Measurements from ENCODE around the gene AFG1L. TPM values are rescaled to one million over a fixed set of nuclear protein-coding genes. Genes with fewer than 3 reads are reported as not detected.
"Not testable (repeated sequence)": the region's sequence is repeated elsewhere in the genome, so short reads cannot be mapped to it uniquely, and the experiment has no call there.

Gene AFG1L
- polyA plus RNA-seq (2013, experiment 1 of 2) = 4.3 TPM
- 5.1 TPM for polyA plus RNA-seq (2013, experiment 2 of 2)

DNA sequence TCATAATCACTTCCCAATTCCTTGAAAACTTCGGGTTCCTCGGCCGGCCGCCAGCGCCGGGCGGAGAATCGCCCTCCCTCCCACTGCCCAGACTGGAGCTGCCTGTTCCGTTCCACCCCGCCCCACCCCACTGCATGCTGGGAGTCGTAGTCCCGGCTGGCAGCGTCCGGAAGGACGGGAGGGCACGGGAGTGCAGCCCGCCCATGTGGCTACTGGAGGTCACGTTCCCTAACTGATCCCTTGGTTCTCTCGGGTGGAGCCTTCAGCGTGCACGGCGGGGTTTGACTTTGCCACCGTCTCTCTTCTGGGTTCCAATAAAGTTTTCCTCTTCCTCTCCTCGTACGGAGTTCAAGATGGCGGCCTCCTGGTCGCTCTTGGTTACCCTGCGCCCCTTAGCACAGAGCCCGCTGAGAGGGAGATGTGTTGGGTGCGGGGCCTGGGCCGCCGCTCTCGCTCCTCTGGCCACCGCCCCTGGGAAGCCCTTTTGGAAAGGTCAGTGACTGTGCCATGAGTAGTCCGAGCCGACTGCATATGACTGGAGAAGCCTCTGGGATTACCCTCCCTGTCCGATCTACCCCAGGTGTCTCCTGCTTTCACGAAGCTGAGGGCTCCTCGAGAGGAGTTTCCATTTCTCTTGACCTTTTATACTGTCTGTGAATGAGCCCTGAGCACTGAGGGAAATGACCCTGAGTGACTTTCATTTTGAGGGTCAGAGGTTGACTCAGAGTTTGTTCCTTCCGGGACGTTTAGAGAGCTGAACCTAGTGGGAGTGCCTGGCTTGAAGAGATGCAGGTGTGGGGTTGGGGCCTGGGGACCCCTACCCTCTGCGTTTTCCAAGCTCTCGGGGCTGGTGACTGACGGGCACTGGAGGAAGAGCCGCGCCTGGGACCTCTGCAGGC, at the start of gene AFG1L:
AFG1L (plus strand) TSS at position 328 of the 899 bp plus-strand sequence; CDS start at position 354, 26 bp downstream.
- H3K27me3 ChIP-seq (ENCODE audit: insufficient read depth, low read length) = no peaks in the 10 kb centered on the region
- WGBS = under 1% methylated on average over 46 of the region's 46 CpGs
- peak within 1 kb of the TSS; percentile 94 for H3K27ac ChIP-seq (ENCODE audit: low read depth, low read length)
- peak within 1 kb of the TSS; percentile 89 for H3K4me3 ChIP-seq (ENCODE audit: low read length)
- H3K9ac ChIP-seq (ENCODE audit: low read depth, low read length) = peak within 1 kb of the TSS; percentile 91
- H3K36me3 ChIP-seq (ENCODE audit: insufficient read depth, low read length) = no peaks in the 10 kb centered on the region
- peaks cover 6% of the 10 kb centered on the region; the same call in 1 of the 2 replicates for H3K4me1 ChIP-seq (ENCODE audit: insufficient read depth, low read length)
- H3K9me3 ChIP-seq (ENCODE audit: insufficient read depth, low read depth, low read length) = no peaks in the 10 kb centered on the region

DNA sequence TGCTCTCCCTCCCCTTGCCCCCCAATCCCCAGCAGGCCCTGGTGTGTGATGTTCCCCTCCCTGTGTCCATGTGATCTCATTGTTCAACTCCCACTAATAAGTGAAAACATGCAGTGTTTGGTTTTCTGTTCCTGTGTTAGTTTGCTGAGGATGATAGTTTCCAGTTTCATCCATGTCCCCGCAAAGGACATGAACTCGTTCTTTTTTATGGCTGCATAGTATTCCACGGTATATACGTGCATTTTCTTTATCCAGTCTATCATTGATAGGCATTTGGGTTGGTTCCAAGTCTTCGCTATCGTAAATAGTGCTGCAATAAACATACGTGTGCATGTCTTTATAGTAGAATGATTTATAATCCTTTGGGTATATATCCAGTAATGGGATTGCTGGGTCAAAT, 49.8 kb upstream of the AFG1L start:
- not testable (repeated sequence) for H3K9ac ChIP-seq (ENCODE audit: low read depth, low read length); H3K36me3 ChIP-seq (ENCODE audit: insufficient read depth, low read length); H3K27me3 ChIP-seq (ENCODE audit: insufficient read depth, low read length); H3K9me3 ChIP-seq (ENCODE audit: insufficient read depth, low read depth, low read length); H3K4me3 ChIP-seq (ENCODE audit: low read length); H3K4me1 ChIP-seq (ENCODE audit: insufficient read depth, low read length); H3K27ac ChIP-seq (ENCODE audit: low read depth, low read length)
- 95% methylated on average over 7 of the region's 7 CpGs for WGBS

DNA sequence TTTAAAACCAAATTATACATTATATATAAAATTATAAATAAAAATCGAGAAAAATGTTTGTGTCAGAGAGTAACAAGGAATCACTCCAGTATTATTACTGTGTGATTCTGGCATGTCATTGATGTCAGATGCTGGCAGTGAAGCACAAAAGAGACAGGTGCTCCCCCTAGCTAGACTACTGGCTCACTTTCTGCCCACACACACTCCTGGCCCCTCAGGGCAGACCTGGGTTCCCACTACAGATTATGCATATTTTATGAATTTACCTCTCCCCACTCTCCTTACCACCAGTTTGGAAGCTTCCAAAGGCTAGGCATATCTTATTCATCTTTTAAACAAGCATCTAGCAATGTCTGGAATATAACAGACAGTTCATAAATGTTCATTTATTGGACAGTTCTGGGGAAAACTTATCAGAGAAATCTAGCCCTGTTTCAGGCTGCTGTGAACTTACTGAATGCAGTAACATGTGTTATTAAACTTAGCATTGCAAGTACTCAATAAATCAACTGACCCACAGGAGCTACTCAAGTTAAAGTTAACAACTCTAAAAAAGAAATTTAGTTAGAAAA, 46.8 kb upstream of the AFG1L start:
- no CpG with 5 or more reads among the region's 1 CpG for WGBS
- Histone ChIP-seq H3K27ac (ENCODE audit: low read depth, low read length) (no peak overlapping the region), H3K9ac (ENCODE audit: low read depth, low read length) (no peak overlapping the region), H3K4me1 (ENCODE audit: insufficient read depth, low read length) (no peaks in the 10 kb centered on the region), H3K9me3 (ENCODE audit: insufficient read depth, low read depth, low read length) (no peaks in the 10 kb centered on the region), H3K27me3 (ENCODE audit: insufficient read depth, low read length) (no peaks in the 10 kb centered on the region), H3K4me3 (ENCODE audit: low read length) (no peak overlapping the region), H3K36me3 (ENCODE audit: insufficient read depth, low read length) (no peaks in the 10 kb centered on the region; the same call in 1 of the 2 replicates)

DNA sequence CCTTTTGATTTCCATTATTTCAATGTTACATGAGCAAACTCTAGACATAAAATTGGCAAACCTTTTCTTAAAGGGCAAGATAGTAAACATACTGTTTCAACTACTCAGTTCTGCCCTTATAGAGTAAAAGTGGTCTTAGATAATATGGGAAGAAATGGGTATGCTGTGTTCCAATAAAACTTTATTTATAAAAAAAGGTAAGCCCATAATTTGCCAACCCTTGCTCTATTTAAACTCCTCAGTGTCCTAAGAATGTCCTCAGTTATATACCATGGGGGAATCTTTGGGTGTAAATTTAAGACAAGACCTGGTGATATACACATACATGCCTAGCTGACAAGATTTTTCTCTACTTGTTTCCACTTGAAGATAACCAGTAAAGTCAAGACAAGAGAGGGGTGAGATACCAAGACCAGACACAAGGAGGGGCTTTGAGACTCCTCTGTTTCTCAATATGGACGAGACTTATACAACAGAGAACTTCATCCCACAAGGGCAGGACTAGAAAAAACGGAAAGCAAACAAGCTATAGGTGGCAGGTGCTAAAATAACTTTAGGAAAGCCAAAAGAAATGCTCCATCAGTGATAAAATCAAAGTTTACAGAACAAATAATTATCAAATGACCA, 44.5 kb upstream of the AFG1L start:
- Histone ChIP-seq H3K4me3 (ENCODE audit: low read length) (no peak overlapping the region), H3K27ac (ENCODE audit: low read depth, low read length) (no peak overlapping the region), H3K9me3 (ENCODE audit: insufficient read depth, low read depth, low read length) (no peaks in the 10 kb centered on the region), H3K4me1 (ENCODE audit: insufficient read depth, low read length) (no peaks in the 10 kb centered on the region), H3K27me3 (ENCODE audit: insufficient read depth, low read length) (no peaks in the 10 kb centered on the region), H3K9ac (ENCODE audit: low read depth, low read length) (no peak overlapping the region), H3K36me3 (ENCODE audit: insufficient read depth, low read length) (no peaks in the 10 kb centered on the region; the same call in 1 of the 2 replicates)
- WGBS = 90% methylated on average over 1 of the region's 2 CpGs

DNA sequence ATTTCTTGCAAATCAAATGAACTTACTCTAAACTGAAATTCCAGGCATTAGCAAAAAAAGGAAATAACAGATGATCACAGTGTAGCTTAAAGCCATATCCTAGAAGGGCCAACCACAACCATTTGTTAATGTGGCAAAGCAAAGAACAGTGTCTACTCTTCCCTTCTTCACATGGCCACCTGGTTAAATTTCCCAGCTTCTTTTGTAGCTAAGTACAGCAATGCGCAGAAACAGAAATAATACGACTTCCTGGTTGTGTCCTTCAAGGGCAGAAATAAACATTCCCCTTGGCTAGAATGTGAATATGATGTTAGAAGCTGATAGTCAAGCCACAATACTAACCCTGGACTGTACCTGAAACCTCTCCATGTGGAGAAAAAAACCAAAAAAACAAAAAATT, 43.6 kb upstream of the AFG1L start:
- Histone ChIP-seq H3K27ac (ENCODE audit: low read depth, low read length) (no peak overlapping the region), H3K27me3 (ENCODE audit: insufficient read depth, low read length) (no peaks in the 10 kb centered on the region), H3K4me1 (ENCODE audit: insufficient read depth, low read length) (no peaks in the 10 kb centered on the region), H3K4me3 (ENCODE audit: low read length) (no peak overlapping the region), H3K36me3 (ENCODE audit: insufficient read depth, low read length) (no peaks in the 10 kb centered on the region), H3K9me3 (ENCODE audit: insufficient read depth, low read depth, low read length) (no peaks in the 10 kb centered on the region), H3K9ac (ENCODE audit: low read depth, low read length) (no peak overlapping the region)
- 96% methylated on average over 2 of the region's 2 CpGs for WGBS

DNA sequence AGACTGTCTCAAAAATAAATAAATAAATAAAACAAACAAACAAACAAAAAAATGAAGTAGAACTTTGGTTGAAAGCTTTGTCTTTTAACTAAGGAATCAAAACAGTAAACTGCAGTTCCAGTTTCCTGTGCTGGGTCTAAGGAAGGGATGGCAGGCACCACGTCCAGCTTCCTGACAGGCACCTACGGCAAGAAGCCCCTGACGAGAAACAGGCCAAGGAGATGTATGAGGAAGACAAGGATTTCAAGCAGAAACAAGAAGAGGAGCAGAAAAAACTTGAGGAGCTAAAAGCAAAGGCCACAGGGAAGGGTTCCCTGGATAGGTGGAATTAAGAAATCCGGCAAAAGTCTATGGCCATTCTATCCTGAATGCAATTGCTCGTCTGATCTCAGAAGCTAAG, 42.8 kb upstream of the AFG1L start:
- Histone ChIP-seq H3K9me3 (ENCODE audit: insufficient read depth, low read depth, low read length) (no peaks in the 10 kb centered on the region), H3K4me3 (ENCODE audit: low read length) (no peak overlapping the region), H3K9ac (ENCODE audit: low read depth, low read length) (no peak overlapping the region), H3K27ac (ENCODE audit: low read depth, low read length) (no peak overlapping the region), H3K27me3 (ENCODE audit: insufficient read depth, low read length) (no peaks in the 10 kb centered on the region), H3K4me1 (ENCODE audit: insufficient read depth, low read length) (no peaks in the 10 kb centered on the region), H3K36me3 (ENCODE audit: insufficient read depth, low read length) (no peaks in the 10 kb centered on the region)
- 89% methylated on average over 5 of the region's 5 CpGs for WGBS

DNA sequence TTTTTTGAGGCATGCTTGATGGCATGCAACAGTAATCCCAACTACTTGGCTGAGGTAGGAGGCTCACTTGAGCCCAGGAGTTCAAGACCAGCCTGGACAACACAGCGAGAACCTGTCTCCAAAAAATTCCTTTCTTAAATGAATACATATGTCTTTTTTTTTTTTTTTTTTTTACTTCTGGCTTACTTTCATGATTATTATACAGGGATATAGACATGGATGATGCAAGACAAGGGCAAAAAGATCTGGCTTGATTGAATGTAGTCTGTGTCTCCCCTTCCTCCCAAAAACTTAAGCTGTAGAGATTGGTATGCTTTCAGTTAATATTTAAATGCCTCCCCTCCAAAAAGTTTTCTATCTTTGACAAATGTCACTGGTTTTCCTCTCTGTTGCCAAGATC, 41.6 kb upstream of the AFG1L start:
- WGBS = no CpG with 5 or more reads among the region's 1 CpG
- H3K9me3 ChIP-seq (ENCODE audit: insufficient read depth, low read depth, low read length) = no peaks in the 10 kb centered on the region
- no peak overlapping the region for H3K27ac ChIP-seq (ENCODE audit: low read depth, low read length)
- no peak overlapping the region for H3K4me3 ChIP-seq (ENCODE audit: low read length)
- H3K27me3 ChIP-seq (ENCODE audit: insufficient read depth, low read length) = no peaks in the 10 kb centered on the region
- no peaks in the 10 kb centered on the region for H3K36me3 ChIP-seq (ENCODE audit: insufficient read depth, low read length)
- no peaks in the 10 kb centered on the region for H3K4me1 ChIP-seq (ENCODE audit: insufficient read depth, low read length)
- no peak overlapping the region for H3K9ac ChIP-seq (ENCODE audit: low read depth, low read length)

DNA sequence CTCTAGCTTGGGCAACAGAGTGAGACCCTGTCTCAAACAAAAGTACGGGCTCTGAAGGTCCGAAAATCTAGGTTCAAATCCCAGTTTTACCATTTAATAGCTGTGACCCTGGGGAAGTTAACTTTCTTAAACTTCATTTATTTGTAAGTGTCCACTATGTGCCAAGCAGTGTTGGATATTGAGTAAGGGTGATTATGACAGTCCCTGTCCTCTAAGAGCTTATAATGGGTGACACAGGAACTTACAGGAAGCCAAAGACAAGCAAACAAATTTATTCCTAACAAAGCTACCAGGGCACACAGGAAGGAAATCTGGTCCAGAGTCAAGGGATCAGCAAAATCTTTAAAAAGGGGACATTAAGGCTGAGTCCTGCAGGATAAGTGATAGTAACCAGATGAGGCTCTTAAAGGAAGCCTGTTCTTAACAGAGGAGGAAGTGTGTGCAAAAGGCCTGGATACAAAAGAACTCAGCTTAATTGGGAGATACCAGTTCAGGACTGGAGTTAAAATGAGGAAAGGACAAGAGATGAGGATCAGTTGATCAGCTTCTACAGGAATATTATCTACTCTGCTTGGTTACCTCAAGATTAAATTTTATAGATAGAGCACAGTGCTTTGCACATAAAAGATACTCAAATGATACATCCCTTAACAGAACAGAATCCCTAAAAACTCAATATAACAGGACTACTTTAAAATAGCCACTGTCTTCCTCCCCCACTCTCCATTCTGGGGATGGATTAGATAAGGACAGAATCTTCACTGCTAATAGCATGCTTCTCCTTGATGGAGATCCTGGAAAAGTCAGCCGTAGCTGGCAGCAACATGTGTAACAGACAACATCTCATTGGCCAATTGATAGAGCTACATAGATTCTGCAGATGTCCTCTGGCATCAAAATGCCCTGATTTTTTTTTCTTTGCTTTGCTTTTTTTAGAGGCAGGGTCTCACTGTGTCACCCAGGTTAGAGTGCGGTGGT, 40.1 kb upstream of the AFG1L start:
- 93% methylated on average over 4 of the region's 4 CpGs for WGBS
- no peak overlapping the region for H3K9ac ChIP-seq (ENCODE audit: low read depth, low read length)

DNA sequence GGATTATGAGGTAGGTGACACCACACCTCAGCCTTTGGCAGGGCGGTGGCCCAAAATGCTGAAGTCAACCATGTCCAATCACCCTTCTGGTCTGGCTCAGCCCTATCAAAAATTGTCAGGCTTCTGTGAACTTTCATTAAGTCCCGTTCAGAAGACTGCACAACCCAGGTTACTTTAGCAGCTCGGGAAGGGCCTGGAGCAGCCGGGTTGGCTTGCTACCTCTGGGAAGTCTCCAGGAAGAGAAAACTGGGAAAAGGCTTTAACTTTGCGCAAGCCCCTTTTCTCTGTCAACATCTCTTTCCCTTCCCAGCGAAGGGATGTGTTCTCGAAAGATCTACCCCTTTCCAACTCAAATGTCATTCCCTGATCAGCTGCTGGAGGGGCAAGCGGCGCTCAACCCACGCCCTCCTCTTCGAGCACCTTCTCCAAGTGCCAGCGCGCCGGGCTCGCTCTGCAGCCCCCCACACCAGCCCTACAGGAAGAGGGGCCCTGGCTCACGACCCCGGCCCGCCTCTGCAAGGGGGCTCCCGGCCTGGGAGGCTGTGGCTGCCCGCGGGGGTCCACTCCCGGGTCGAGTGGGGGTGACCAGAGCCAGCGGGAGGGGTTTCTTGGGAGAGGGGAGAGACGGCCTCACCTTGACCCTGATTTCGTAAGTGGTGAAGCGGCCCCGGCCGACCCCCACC, 34.6 kb upstream of the AFG1L start:
- Histone ChIP-seq H3K4me1 (ENCODE audit: insufficient read depth, low read length) (peaks cover 7% of the 10 kb centered on the region; the same call in 1 of the 2 replicates), H3K27me3 (ENCODE audit: insufficient read depth, low read length) (no peaks in the 10 kb centered on the region), H3K9ac (ENCODE audit: low read depth, low read length) (peak overlapping the region; percentile 84), H3K4me3 (ENCODE audit: low read length) (peak overlapping the region; percentile 83), H3K36me3 (ENCODE audit: insufficient read depth, low read length) (no peaks in the 10 kb centered on the region), H3K27ac (ENCODE audit: low read depth, low read length) (peak overlapping the region; percentile 92), H3K9me3 (ENCODE audit: insufficient read depth, low read depth, low read length) (no peaks in the 10 kb centered on the region)
- 2% methylated on average over 29 of the region's 29 CpGs for WGBS

More for the DNA sequence above, 40.1 kb upstream of the AFG1L start:
- Histone ChIP-seq H3K4me1 (ENCODE audit: insufficient read depth, low read length) (peaks cover under 1% of the 10 kb centered on the region; the same call in 1 of the 2 replicates), H3K4me3 (ENCODE audit: low read length) (no peak overlapping the region), H3K27me3 (ENCODE audit: insufficient read depth, low read length) (no peaks in the 10 kb centered on the region), H3K36me3 (ENCODE audit: insufficient read depth, low read length) (no peaks in the 10 kb centered on the region), H3K27ac (ENCODE audit: low read depth, low read length) (no peak overlapping the region), H3K9me3 (ENCODE audit: insufficient read depth, low read depth, low read length) (no peaks in the 10 kb centered on the region)
